ENCODE results near the gene MAMDC4.

The MAMDC4 gene

DNA sequence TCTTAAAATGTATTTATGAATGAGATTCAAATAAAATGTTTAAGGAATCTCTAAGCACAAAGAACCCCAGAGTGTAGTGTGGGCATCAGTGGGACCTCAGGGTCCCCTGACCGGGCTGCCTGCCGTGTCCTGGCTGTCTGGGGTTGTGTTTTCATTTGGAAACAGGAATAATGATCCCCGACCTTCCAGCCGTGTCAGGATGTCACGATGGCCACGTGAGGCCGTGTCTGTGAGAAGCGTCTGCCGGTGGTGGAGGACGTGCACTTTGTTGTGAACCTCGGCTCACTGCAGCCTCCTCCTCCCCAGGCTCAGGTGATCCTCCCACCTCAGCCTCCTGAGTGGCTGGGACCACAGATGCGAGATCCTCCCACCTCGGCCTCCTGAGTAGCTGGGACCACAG, 38.5 kb downstream of the MAMDC4 start:
- DNase-seq (ENCODE audit: low spot score), result no peak
- Histone ChIP-seq H3K79me1 (ENCODE audit: low read depth, low read length) (peaks cover 33% of the 10 kb centered on the region), H3K4me2 (ENCODE audit: insufficient read depth, low read length, poor library complexity, severe bottlenecking) (no peak overlapping the region), H2AK5ac (ENCODE audit: low read depth, low read length) (no peak overlapping the region), H3K23ac (ENCODE audit: low read depth, low read length, poor library complexity) (no peak overlapping the region), H3K14ac (ENCODE audit: low read length) (no peak overlapping the region), H4K8ac (ENCODE audit: low read depth, low read length) (no peak overlapping the region), H2BK120ac (ENCODE audit: low read depth, low read length) (no peak overlapping the region), H3K9me3 (replicated peaks in 1 of 2; ENCODE audit: control insufficient read depth in 2 of 2, insufficient read depth in 1 of 2, low read depth in 1 of 2, low read length in 2 of 2) (no peaks in the 10 kb centered on the region), H2AFZ (ENCODE audit: low read length) (no peak overlapping the region), H3K4ac (ENCODE audit: low read length) (no peak overlapping the region), H3K9ac (ENCODE audit: low read depth, low read length, poor library complexity) (peak overlapping the region; percentile 21), H2BK12ac (ENCODE audit: low read length) (no peak overlapping the region), H3K36me3 (replicated peaks in 1 of 2; ENCODE audit: control insufficient read depth in 2 of 2, insufficient read depth in 2 of 2, low read length in 2 of 2) (peaks cover 16 to 55% of the 10 kb centered on the region in 2 donors), H3K4me3 (ENCODE audit: low read length in 2 of 2) (peak overlapping the region in 1 of 2 donors; percentile 61), H3K18ac (ENCODE audit: low read length) (no peak overlapping the region), H3K27ac (replicated peaks; ENCODE audit: low read length) (no peak overlapping the region), H2BK15ac (ENCODE audit: low read length) (no peak overlapping the region), H2BK5ac (ENCODE audit: low read length) (no peak overlapping the region), H3K27me3 (ENCODE audit: control insufficient read depth in 3 of 3, insufficient read depth in 3 of 3, low read depth in 1 of 3, low read length in 3 of 3) (no peaks in the 10 kb centered on the region), H4K91ac (ENCODE audit: low read depth, low read length, poor library complexity) (no peak overlapping the region), H3K4me1 (ENCODE audit: control insufficient read depth in 2 of 2, insufficient read depth in 1 of 2, low read depth in 1 of 2, low read length in 2 of 2) (peaks cover 3 to 7% of the 10 kb centered on the region in 2 donors)
- WGBS, 2 donors (ENCODE audit: extremely low coverage in 2 of 2, insufficient read length in 2 of 2, insufficient replicate concordance in 1 of 2), result no CpG with 5 or more reads among the region's 13 CpGs

DNA sequence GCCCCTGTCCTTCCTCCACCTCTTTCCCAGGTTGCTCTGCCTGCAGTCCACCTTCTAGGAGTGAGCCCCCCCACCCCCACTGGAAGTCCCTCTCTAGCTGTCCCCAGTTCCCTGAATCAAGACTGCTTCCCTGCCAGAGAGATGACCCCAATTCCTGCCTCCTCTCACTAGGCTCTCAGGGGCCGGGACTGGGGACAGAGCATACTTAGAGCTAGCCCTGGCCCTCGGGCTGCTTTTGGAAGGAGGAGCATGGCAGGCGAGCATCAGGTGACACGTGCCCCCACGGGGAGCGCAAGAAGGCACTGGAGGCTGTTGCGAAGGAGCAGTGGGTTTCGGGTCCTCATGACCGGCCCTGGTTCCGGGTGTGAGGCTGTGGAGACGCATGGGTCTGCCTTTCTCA, 43.9 kb downstream of the MAMDC4 start:
- Histone ChIP-seq H3K79me1 (ENCODE audit: low read depth, low read length) (peaks cover 25% of the 10 kb centered on the region), H4K8ac (ENCODE audit: low read depth, low read length) (no peak overlapping the region), H3K9me3 (replicated peaks in 1 of 2; ENCODE audit: control insufficient read depth in 2 of 2, insufficient read depth in 1 of 2, low read depth in 1 of 2, low read length in 2 of 2) (no peaks in the 10 kb centered on the region), H4K91ac (ENCODE audit: low read depth, low read length, poor library complexity) (no peak overlapping the region), H3K4me1 (ENCODE audit: control insufficient read depth in 2 of 2, insufficient read depth in 1 of 2, low read depth in 1 of 2, low read length in 2 of 2) (peaks cover 0 to 8% of the 10 kb centered on the region in 2 donors), H2BK5ac (ENCODE audit: low read length) (no peak overlapping the region), H3K9ac (ENCODE audit: low read depth, low read length, poor library complexity) (peak overlapping the region; percentile 77), H2BK15ac (ENCODE audit: low read length) (peak overlapping the region; percentile 49), H3K23ac (ENCODE audit: low read depth, low read length, poor library complexity) (peak overlapping the region; percentile 73), H3K27me3 (ENCODE audit: control insufficient read depth in 3 of 3, insufficient read depth in 3 of 3, low read depth in 1 of 3, low read length in 3 of 3) (no peaks in the 10 kb centered on the region), H2AFZ (ENCODE audit: low read length) (no peak overlapping the region), H3K14ac (ENCODE audit: low read length) (peak overlapping the region; percentile 56), H3K36me3 (replicated peaks in 1 of 2; ENCODE audit: control insufficient read depth in 2 of 2, insufficient read depth in 2 of 2, low read length in 2 of 2) (peaks cover 33 to 65% of the 10 kb centered on the region in 2 donors), H2BK12ac (ENCODE audit: low read length) (no peak overlapping the region), H2AK5ac (ENCODE audit: low read depth, low read length) (no peak overlapping the region), H3K18ac (ENCODE audit: low read length) (no peak overlapping the region), H3K27ac (replicated peaks; ENCODE audit: low read length) (no peak overlapping the region), H3K4ac (ENCODE audit: low read length) (no peak overlapping the region), H2BK120ac (ENCODE audit: low read depth, low read length) (no peak overlapping the region), H3K4me2 (ENCODE audit: insufficient read depth, low read length, poor library complexity, severe bottlenecking) (peak overlapping the region; percentile 2), H3K4me3 (ENCODE audit: low read length in 2 of 2) (no peak overlapping the region)
- no peak for DNase-seq (ENCODE audit: low spot score)
- WGBS, 2 donors (ENCODE audit: extremely low coverage in 2 of 2, insufficient read length in 2 of 2, insufficient replicate concordance in 1 of 2), result no CpG with 5 or more reads among the region's 11 CpGs

DNA sequence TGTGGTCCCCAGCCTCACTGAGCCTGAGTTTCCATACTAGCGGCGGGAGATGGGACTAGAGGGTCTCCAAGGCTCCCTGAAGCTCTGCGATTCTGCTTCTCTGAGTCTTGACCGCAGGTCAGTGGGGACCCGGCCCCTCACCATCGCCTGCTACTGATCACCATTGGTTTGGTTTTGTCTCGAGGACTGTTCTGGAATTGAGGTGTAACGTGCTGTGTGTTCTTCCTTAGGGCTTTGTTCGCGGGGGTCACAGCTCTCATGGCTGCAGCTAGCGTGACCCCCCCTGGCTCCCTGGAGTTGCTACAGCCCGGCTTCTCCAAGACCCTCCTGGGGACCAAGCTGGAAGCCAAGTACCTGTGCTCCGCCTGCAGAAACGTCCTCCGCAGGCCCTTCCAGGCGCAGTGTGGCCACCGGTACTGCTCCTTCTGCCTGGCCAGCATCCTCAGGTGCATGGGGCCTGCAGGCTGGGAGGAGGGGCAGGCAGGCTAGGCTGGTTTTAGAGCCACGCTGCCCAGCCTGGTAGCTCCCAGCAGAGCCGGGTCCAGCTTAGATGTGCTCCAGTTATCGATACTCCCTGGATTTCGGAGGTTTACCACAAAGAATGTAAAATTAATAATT, 46.4 kb downstream of the MAMDC4 start:
- no peak overlapping the region for H2BK120ac ChIP-seq (ENCODE audit: low read depth, low read length)
- no peaks in the 10 kb centered on the region for H3K27me3 ChIP-seq (ENCODE audit: control insufficient read depth in 3 of 3, insufficient read depth in 3 of 3, low read depth in 1 of 3, low read length in 3 of 3)
- peaks cover 0 to 8% of the 10 kb centered on the region in 2 donors for H3K4me1 ChIP-seq (ENCODE audit: control insufficient read depth in 2 of 2, insufficient read depth in 1 of 2, low read depth in 1 of 2, low read length in 2 of 2)
- peaks cover 48 to 72% of the 10 kb centered on the region in 2 donors for H3K36me3 ChIP-seq (replicated peaks in 1 of 2; ENCODE audit: control insufficient read depth in 2 of 2, insufficient read depth in 2 of 2, low read length in 2 of 2)
- no peak overlapping the region for H3K18ac ChIP-seq (ENCODE audit: low read length)
- no peak overlapping the region for H3K14ac ChIP-seq (ENCODE audit: low read length)
- no CpG with 5 or more reads among the region's 21 CpGs for WGBS, 2 donors (ENCODE audit: extremely low coverage in 2 of 2, insufficient read length in 2 of 2, insufficient replicate concordance in 1 of 2)
- peaks cover 25% of the 10 kb centered on the region for H3K79me1 ChIP-seq (ENCODE audit: low read depth, low read length)
- H3K4ac ChIP-seq (ENCODE audit: low read length), result no peak overlapping the region
- no peaks in the 10 kb centered on the region for H3K9me3 ChIP-seq (replicated peaks in 1 of 2; ENCODE audit: control insufficient read depth in 2 of 2, insufficient read depth in 1 of 2, low read depth in 1 of 2, low read length in 2 of 2)
- H3K27ac ChIP-seq (replicated peaks; ENCODE audit: low read length), result no peak overlapping the region
- H3K23ac ChIP-seq (ENCODE audit: low read depth, low read length, poor library complexity), result no peak overlapping the region
- no peak overlapping the region for H3K4me2 ChIP-seq (ENCODE audit: insufficient read depth, low read length, poor library complexity, severe bottlenecking)
- H4K8ac ChIP-seq (ENCODE audit: low read depth, low read length), result no peak overlapping the region
- no peak overlapping the region for H2AK5ac ChIP-seq (ENCODE audit: low read depth, low read length)
- H4K91ac ChIP-seq (ENCODE audit: low read depth, low read length, poor library complexity), result no peak overlapping the region
- H3K4me3 ChIP-seq (ENCODE audit: low read length in 2 of 2), result no peak overlapping the region
- no peak overlapping the region for H2BK5ac ChIP-seq (ENCODE audit: low read length)
- H3K9ac ChIP-seq (ENCODE audit: low read depth, low read length, poor library complexity), result no peak overlapping the region
- H2AFZ ChIP-seq (ENCODE audit: low read length), result no peak overlapping the region
- DNase-seq (ENCODE audit: low spot score), result no peak
- H2BK15ac ChIP-seq (ENCODE audit: low read length), result no peak overlapping the region
- H2BK12ac ChIP-seq (ENCODE audit: low read length), result no peak overlapping the region

DNA sequence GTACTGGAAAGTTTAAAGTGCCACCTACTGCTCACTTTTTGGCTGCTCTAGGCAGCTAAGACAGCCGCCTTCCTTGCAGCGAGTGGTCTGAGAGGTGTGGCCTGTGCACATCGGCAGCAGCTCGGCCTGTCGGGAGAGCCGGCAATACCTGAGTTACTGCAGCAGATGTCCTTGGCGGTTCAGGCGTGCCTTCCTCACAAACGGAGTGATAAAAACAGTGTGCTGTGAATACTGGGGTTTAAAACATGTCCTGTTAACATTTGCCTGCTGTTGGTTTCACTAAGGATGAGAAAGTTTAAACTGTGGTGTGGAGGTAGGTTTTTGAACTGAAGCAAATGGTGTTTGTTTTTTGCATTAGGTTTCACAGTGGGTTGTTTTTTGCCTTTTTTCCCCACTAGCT, 47.0 kb downstream of the MAMDC4 start:
- no peak overlapping the region for H3K14ac ChIP-seq (ENCODE audit: low read length)
- no peak overlapping the region for H2AK5ac ChIP-seq (ENCODE audit: low read depth, low read length)
- no peak overlapping the region for H3K4ac ChIP-seq (ENCODE audit: low read length)
- no peak overlapping the region for H4K8ac ChIP-seq (ENCODE audit: low read depth, low read length)
- H3K9ac ChIP-seq (ENCODE audit: low read depth, low read length, poor library complexity), result no peak overlapping the region
- peaks cover 0 to 8% of the 10 kb centered on the region in 2 donors for H3K4me1 ChIP-seq (ENCODE audit: control insufficient read depth in 2 of 2, insufficient read depth in 1 of 2, low read depth in 1 of 2, low read length in 2 of 2)
- no peak overlapping the region for H2BK120ac ChIP-seq (ENCODE audit: low read depth, low read length)
- H3K18ac ChIP-seq (ENCODE audit: low read length), result no peak overlapping the region
- no peaks in the 10 kb centered on the region for H3K27me3 ChIP-seq (ENCODE audit: control insufficient read depth in 3 of 3, insufficient read depth in 3 of 3, low read depth in 1 of 3, low read length in 3 of 3)
- no peak overlapping the region for H2AFZ ChIP-seq (ENCODE audit: low read length)
- H2BK12ac ChIP-seq (ENCODE audit: low read length), result no peak overlapping the region
- WGBS, 2 donors (ENCODE audit: extremely low coverage in 2 of 2, insufficient read length in 2 of 2, insufficient replicate concordance in 1 of 2), result no CpG with 5 or more reads among the region's 9 CpGs
- H2BK5ac ChIP-seq (ENCODE audit: low read length), result no peak overlapping the region
- DNase-seq (ENCODE audit: low spot score), result no peak
- no peak overlapping the region for H2BK15ac ChIP-seq (ENCODE audit: low read length)
- no peak overlapping the region for H3K23ac ChIP-seq (ENCODE audit: low read depth, low read length, poor library complexity)
- no peak overlapping the region for H3K4me2 ChIP-seq (ENCODE audit: insufficient read depth, low read length, poor library complexity, severe bottlenecking)
- H3K36me3 ChIP-seq (replicated peaks in 1 of 2; ENCODE audit: control insufficient read depth in 2 of 2, insufficient read depth in 2 of 2, low read length in 2 of 2), result peaks cover 48 to 73% of the 10 kb centered on the region in 2 donors
- H3K79me1 ChIP-seq (ENCODE audit: low read depth, low read length), result peaks cover 25% of the 10 kb centered on the region
- H4K91ac ChIP-seq (ENCODE audit: low read depth, low read length, poor library complexity), result no peak overlapping the region
- H3K9me3 ChIP-seq (replicated peaks in 1 of 2; ENCODE audit: control insufficient read depth in 2 of 2, insufficient read depth in 1 of 2, low read depth in 1 of 2, low read length in 2 of 2), result no peaks in the 10 kb centered on the region
- no peak overlapping the region for H3K27ac ChIP-seq (replicated peaks; ENCODE audit: low read length)
- H3K4me3 ChIP-seq (ENCODE audit: low read length in 2 of 2), result no peak overlapping the region
